ENCODE data around the gene BTRC. TPM values are rescaled to one million over a fixed set of nuclear protein-coding genes. Genes with fewer than 3 reads are reported as not detected.

BTRC gene
- total RNA-seq, 2 donors from 2014 or later: 16.0 to 25.4 TPM

- Histone ChIP-seq H3K9me3 (no peaks in the 10 kb centered on the region), H3K36me3 (no peaks in the 10 kb centered on the region), H3K27me3 (replicated peaks; ENCODE audit: insufficient read depth) (no peaks in the 10 kb centered on the region), H3K4me3 (no peak overlapping the region), H3K4me1 (replicated peaks) (no peaks in the 10 kb centered on the region), H3K27ac (no peak overlapping the region)
- DNase-seq (ENCODE audit: low spot score): no peak
- WGBS: 100% methylated on average over 2 of the region's 2 CpGs
- TF ChIP-seq POLR2AphosphoS5 (IDR thresholded peaks at IDR 0.05): no peak
- no peak for TF ChIP-seq POLR2A (IDR thresholded peaks at IDR 0.05)
- TF ChIP-seq CTCF (IDR thresholded peaks at IDR 0.05): no peak
- intact Hi-C loops (cut with DNase I): loop anchor here (5.0 kb wide), 1 partner anchor 410 kb away; no protein-coding TSS in a partner anchor
Observed at GRCh38 chr10:101572785-101573184, 218.8 kb downstream of the BTRC start.

DNA sequence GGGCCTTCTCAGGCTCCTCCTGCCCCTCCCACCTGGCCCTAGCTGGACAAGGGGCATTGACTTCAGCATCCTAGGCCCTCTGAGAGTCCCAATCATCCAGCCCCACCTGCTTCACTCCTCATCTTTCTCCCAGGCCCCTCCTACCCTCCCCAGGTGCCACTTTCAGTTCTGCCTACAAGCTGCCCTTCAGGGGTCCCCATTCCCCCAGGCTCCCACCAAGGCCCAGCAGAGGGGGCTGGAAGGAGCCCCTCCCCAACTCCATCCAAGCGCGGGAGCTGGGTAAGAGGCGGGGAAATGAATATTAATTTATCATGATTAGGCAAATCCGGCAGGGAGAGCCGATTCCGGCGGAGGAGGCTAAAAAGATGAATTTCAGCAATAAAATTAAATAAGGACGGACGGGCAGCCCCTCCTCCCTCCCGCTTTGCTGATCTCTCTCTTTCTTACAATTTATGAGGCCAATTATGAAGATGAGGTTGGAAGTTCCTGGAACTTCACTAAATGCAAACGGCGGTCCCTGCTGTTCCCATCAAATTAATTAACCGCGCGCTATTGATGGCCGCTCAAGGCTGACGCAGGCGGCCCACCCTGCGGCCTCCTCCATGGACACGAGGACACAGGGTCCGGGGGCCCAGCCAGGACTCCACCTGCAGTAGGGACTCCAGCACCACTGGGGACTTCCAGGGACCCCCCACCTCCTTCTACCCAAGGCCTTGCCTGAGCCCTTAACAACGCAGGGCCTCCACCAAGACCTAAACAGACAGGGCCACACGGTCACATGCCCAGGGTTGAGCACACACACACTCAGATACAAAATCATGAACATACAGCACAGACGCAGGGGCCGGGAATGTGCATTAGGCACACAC, 220.2 kb downstream of the BTRC start:
- no peak for DNase-seq (ENCODE audit: low spot score)
- Histone ChIP-seq H3K36me3 (peaks cover 0 to 5% of the 10 kb centered on the region in 2 donors), H3K4me3 (no peak overlapping the region), H3K9me3 (no peaks in the 10 kb centered on the region), H3K27ac (no peak overlapping the region), H3K4me1 (replicated peaks) (no peaks in the 10 kb centered on the region), H3K27me3 (replicated peaks; ENCODE audit: insufficient read depth) (no peaks in the 10 kb centered on the region)
- intact Hi-C loops (cut with DNase I): loop anchor here (5.0 kb wide), 1 partner anchor 412 kb away; no protein-coding TSS in a partner anchor
- 58% methylated on average over 25 of the region's 25 CpGs for WGBS
- TF ChIP-seq POLR2A (IDR thresholded peaks at IDR 0.05): no peak
- TF ChIP-seq POLR2AphosphoS5 (IDR thresholded peaks at IDR 0.05): no peak
- no peak for TF ChIP-seq CTCF (IDR thresholded peaks at IDR 0.05)

DNA sequence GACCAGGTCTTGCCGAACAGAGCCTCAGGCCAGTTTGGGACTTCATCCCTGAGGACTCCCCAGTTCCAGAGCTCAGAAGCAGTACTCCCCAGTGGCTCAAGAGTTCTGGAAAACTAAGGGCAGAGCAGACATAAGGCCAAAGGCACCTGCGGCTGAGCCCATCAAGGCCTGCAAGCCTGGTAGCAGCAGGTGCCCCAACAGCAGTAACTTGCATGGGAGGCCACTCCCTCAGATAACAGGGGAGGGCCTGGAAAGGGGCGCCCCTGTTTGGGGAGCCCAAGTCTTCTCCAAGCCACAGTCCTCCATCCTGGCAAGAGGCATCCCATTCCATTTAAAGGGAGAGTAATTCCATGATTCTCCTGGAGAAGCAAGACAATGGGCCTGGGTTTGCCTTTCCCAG, 221.1 kb downstream of the BTRC start:
- peaks cover 0 to 10% of the 10 kb centered on the region in 2 donors for H3K36me3 ChIP-seq
- no peak for DNase-seq (ENCODE audit: low spot score)
- no peak overlapping the region for H3K4me3 ChIP-seq
- H3K9me3 ChIP-seq: no peaks in the 10 kb centered on the region
- WGBS: 89% methylated on average over 3 of the region's 3 CpGs
- no peaks in the 10 kb centered on the region for H3K4me1 ChIP-seq (replicated peaks)
- TF ChIP-seq POLR2AphosphoS5 (IDR thresholded peaks at IDR 0.05): no peak
- TF ChIP-seq CTCF (IDR thresholded peaks at IDR 0.05): no peak
- no peak for TF ChIP-seq POLR2A (IDR thresholded peaks at IDR 0.05)
- intact Hi-C loops (cut with DNase I): no loop called here
- H3K27ac ChIP-seq: no peak overlapping the region
- no peaks in the 10 kb centered on the region for H3K27me3 ChIP-seq (replicated peaks; ENCODE audit: insufficient read depth)

GRCh38 chr10:101575580-101576210, 221.7 kb downstream of the BTRC start:
- no peaks in the 10 kb centered on the region for H3K4me1 ChIP-seq (replicated peaks)
- peaks cover 0 to 10% of the 10 kb centered on the region in 2 donors for H3K36me3 ChIP-seq
- H3K27me3 ChIP-seq (replicated peaks; ENCODE audit: insufficient read depth): no peaks in the 10 kb centered on the region
- 84% methylated on average over 7 of the region's 7 CpGs for WGBS
- no peak for DNase-seq (ENCODE audit: low spot score)
- intact Hi-C loops (cut with DNase I): no loop called here
- TF ChIP-seq CTCF (IDR thresholded peaks at IDR 0.05) (no peak), POLR2A (IDR thresholded peaks at IDR 0.05) (no peak)
- H3K27ac ChIP-seq: no peak overlapping the region
- H3K4me3 ChIP-seq: no peak overlapping the region
- no peaks in the 10 kb centered on the region for H3K9me3 ChIP-seq

Measured in prostate gland (tissue), 2 donors.